GM21360 (cell line): Measurements from ENCODE around the gene CHGA.

Experiments used
- ATAC-seq: cut with Tn5 transposase; IDR thresholded peaks from one replicate; pipeline ENCODE4 v1.9.1; 2021; ENCODE audit warnings: mild to moderate bottlenecking, moderate library complexity; ENCODE audit not compliant: unreplicated experiment

Gene CHGA

GRCh38 chr14:92976268-92976667 is 53.3 kb downstream of the CHGA start:
- ATAC-seq, result no peak

DNA sequence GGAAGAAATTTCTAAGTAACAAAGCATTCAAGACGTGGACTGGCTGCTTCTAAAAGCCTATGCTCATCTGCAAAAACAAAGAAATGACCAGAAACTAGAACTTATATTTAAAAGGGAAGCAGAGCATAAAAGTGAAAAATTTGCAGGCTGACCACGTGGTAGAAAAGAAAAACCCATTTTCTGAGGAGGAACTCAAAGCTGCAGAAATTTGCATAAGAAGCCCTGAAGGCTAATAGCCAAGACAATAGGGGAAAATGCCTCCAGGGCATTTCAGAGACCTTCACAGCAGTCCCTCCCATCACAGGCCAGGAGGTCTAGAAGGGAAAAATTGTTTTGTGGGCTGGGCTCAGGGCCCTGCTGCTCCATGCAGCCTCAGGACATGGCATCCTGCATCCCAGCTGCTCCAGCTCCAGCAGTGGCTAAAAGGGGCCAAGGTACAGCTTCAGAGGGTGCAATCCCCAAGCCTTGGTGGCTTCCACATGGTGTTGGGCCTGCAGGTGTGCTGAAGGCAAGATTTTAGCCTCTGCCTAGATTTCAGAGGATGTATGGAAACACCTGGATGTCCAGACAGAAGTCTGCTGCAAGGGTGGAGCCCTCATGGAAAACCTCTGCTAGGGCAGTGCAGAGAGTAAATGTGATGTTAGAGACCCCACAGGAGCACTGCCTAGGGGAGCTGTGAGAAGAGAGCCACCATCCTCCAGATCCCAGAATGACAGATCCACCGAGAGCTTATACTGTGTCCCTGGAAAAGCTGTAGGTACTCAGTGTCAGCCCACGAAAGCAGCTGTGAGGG is 55.5 kb downstream of the CHGA start:
- no peak for ATAC-seq

DNA sequence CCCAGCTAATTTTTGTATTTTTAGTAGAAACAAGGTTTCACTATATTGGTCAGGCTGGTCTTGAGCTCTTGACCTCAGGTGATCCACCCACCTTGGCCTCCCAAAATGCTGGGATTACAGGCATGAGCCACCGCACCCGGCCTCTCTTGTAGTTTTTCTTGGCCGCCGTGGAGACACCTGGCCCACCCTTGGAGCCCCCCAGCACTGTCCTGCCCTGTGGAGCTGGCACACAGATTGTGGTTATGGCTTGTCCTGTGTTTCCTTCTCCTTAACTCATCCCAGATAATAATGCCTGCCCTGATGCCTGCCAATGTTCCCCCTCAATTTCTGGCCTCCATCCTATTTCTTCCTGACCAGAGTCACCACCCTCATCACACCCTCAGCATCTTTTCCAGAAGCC is 57.9 kb downstream of the CHGA start:
- no peak for ATAC-seq

GRCh38 chr14:92981726-92982125 is 58.8 kb downstream of the CHGA start:
- no peak for ATAC-seq

GRCh38 chr14:92982956-92983355 is 60.0 kb downstream of the CHGA start:
- ATAC-seq, result no peak

- ATAC-seq, result no peak
Observed at GRCh38 chr14:92984082-92984788, 61.3 kb downstream of the CHGA start.
